Psoas muscle (tissue), 8 donors: ENCODE measurements around the gene ULK4. TPM values are rescaled to one million over a fixed set of nuclear protein-coding genes. Genes with fewer than 3 reads are reported as not detected.

Experiments
- ATAC-seq, 4 donors: fragments of 200-7000 bp; cut with Tn5 transposase; one replicate each; pipeline ENCODE4 v1.9.1; 2020; ENCODE audit warnings: moderate library complexity in 3 of 4, mild to moderate bottlenecking in 2 of 4
- DNase-seq, 2 donors: peaks; one replicate each; pipeline ENCODE4 v3.0.0-alpha.2; 2020
- H3K27ac ChIP-seq: fragments of 200-600 bp; one replicate; pipeline ENCODE4 v1.8.0; 2022
- H3K27me3 ChIP-seq, 3 donors: fragments of 200-600 bp in 1 of 3; one replicate each; pipeline versions ENCODE4 v1.6.1 to v1.8.0; 2013 to 2022; ENCODE audit warnings: low read length in 2 of 3, mild to moderate bottlenecking in 2 of 3, moderate library complexity in 1 of 3; ENCODE audit not compliant: insufficient read depth in 3 of 3
- H3K36me3 ChIP-seq, 2 donors: fragments of 200-600 bp in 1 of 2; one replicate each; pipeline versions ENCODE4 v1.6.1 to v1.8.0; 2013 to 2022; ENCODE audit warnings: low read depth in 1 of 2, mild to moderate bottlenecking in 1 of 2, moderate library complexity in 1 of 2; ENCODE audit not compliant: insufficient read depth in 1 of 2
- H3K4me1 ChIP-seq: fragments of 200-600 bp; one replicate; pipeline ENCODE4 v1.8.0; 2022
- H3K4me3 ChIP-seq: fragments of 200-600 bp; one replicate; pipeline ENCODE4 v1.8.0; 2022; ENCODE audit warnings: mild to moderate bottlenecking
- H3K9me3 ChIP-seq: fragments of 200-600 bp; one replicate; pipeline ENCODE4 v1.8.0; 2022
- WGBS, 3 donors: extraction: QIAGEN DNeasy Blood & Tissue Kit; methylation state at CpG; one replicate each; pipeline versions ENCODE4 v1.1.6 to v1.1.7; 2013; 5-methylcytosine and 5-hydroxymethylcytosine counted together
- intact Hi-C, 2 donors: fragments of 100-400 bp; cut with DNase I; formaldehyde crosslinking; loops; one replicate each; pipeline versions ENCODE4 v1.11.0 to v1.14.2; 2022
- polyA plus RNA-seq, 3 donors: library from polyadenylated mRNA; stranded (reverse); fragments of 200-250 nt; gene quantifications; one replicate each; pipeline ENCODE4 v1.2.3, GENCODE V29; 2013
- total RNA-seq, 4 donors: library from RNA; stranded (reverse); fragmentation: NEBNext Ultra II Directional in 2 of 4; extraction: Animal tissue kit (Norgen Biotek cat#: 25700) in 2 of 4; gene quantifications; one replicate each; pipeline versions ENCODE4 v1.2.1 to v1.2.4, GENCODE V29; 2021 to 2023
- TF ChIP-seq, protein P1 (sequence below): fragments of 200-600 bp; IDR thresholded peaks from one replicate; pipeline ENCODE4 v1.8.0; 2022; ENCODE audit warnings: antibody characterized with exemption
- donor health status: healthy with polysubstance abuse.
- donor health status: DM: no; HTN: no; CAD: no; lungs with moderate emphysema.
- donor health status: Bipolar disorder and iron deficiency.
- donor health status: healthy.
- donor health status: DM: yes; HTN: yes; CAD: no.
- donor health status: DM: no; HTN: no; CAD: no.
- donor health status: DM: no; HTN: no; CAD: no.
- donor health status: DM: yes; HTN: yes; CAD: no.

The ULK4 gene
- total and polyA plus RNA-seq, 7 donors, result 0.61 to 3.2 (median 1.0) TPM

DNA sequence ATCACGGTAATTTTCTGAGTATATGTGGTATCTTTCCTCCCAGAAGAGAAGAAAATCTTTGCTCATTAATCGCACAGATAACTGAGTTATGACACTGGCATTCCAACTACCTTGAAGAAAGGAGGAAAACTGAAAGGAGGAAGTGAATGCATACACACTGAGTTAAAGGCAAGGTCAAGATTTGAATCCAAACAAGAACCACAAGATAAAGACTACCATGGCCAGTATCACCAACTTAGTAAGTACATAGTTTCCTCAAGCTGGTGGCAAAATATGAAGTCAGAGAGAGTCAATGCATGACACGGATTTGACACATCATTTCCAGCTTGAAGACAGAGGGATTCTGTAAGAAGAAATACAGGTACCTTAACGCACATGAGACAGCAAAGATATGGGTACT lies 287.5 kb downstream of the ULK4 start:
- Histone ChIP-seq H3K4me3 (no peak overlapping the region), H3K4me1 (no peaks in the 10 kb centered on the region), H3K9me3 (peaks cover 4% of the 10 kb centered on the region), H3K36me3 (no peaks in the 10 kb centered on the region), H3K27ac (no peak overlapping the region), H3K27me3 (no peaks in the 10 kb centered on the region)
- DNase-seq (no peak), ATAC-seq (no peak)
- WGBS, 3 donors, result 83 to 90% (median 88%) methylated on average over 4 of the region's 4 CpGs
- TF ChIP-seq, protein P1, sequence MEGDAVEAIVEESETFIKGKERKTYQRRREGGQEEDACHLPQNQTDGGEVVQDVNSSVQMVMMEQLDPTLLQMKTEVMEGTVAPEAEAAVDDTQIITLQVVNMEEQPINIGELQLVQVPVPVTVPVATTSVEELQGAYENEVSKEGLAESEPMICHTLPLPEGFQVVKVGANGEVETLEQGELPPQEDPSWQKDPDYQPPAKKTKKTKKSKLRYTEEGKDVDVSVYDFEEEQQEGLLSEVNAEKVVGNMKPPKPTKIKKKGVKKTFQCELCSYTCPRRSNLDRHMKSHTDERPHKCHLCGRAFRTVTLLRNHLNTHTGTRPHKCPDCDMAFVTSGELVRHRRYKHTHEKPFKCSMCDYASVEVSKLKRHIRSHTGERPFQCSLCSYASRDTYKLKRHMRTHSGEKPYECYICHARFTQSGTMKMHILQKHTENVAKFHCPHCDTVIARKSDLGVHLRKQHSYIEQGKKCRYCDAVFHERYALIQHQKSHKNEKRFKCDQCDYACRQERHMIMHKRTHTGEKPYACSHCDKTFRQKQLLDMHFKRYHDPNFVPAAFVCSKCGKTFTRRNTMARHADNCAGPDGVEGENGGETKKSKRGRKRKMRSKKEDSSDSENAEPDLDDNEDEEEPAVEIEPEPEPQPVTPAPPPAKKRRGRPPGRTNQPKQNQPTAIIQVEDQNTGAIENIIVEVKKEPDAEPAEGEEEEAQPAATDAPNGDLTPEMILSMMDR, result no peak
- intact Hi-C loops, result no loop called here

DNA sequence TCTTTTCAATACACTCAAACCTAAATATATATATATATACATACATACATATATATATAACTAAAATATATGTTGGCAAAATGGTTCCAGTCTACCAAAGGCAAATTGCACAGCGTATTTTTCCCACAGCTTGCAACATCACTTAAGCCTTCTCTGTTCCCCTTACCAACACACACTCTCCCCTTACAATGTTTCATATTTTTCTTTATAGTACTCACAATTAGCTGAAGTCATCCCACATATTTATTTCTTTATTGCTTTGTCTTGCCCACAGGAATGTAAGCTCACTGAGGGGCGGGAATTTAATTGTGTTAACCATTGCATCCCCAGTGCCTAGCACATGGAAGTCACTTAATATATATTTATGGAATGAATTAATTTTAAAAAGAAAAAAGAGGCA lies 288.3 kb downstream of the ULK4 start:
- Histone ChIP-seq H3K27me3 (no peaks in the 10 kb centered on the region), H3K4me3 (no peak overlapping the region), H3K27ac (no peak overlapping the region), H3K36me3 (no peaks in the 10 kb centered on the region), H3K4me1 (no peaks in the 10 kb centered on the region), H3K9me3 (peaks cover 4% of the 10 kb centered on the region)
- intact Hi-C loops, result no loop called here
- no peak for DNase-seq
- 76 to 83% (median 82%) methylated on average over 2 of the region's 2 CpGs for WGBS, 3 donors
- TF ChIP-seq, protein P1, result no peak
- ATAC-seq, result no peak

DNA sequence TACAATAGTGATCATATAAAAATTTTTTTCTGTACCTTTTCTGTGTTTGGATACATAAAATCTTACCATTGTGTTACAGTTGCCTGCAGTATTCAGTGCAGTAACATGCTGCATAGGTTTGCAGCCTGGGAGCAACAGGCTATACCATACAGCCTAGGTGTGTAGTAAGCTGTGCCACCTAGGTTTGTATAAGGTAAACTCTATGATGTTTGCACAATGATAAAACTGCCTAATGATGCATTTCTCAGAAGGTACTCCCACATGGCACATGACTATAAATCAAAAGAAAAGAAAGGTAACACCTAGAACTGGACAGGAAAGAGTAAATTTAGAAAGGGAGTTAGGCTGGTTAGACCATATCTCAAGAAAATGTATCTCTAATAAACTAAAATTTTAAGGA lies 293.5 kb downstream of the ULK4 start:
- Histone ChIP-seq H3K36me3 (no peaks in the 10 kb centered on the region), H3K4me1 (no peaks in the 10 kb centered on the region), H3K4me3 (no peak overlapping the region), H3K27me3 (no peaks in the 10 kb centered on the region), H3K9me3 (peaks cover 5% of the 10 kb centered on the region), H3K27ac (no peak overlapping the region)
- TF ChIP-seq, protein P1, result no peak
- ATAC-seq (no peak), DNase-seq (no peak)
- intact Hi-C loops, result no loop called here

DNA sequence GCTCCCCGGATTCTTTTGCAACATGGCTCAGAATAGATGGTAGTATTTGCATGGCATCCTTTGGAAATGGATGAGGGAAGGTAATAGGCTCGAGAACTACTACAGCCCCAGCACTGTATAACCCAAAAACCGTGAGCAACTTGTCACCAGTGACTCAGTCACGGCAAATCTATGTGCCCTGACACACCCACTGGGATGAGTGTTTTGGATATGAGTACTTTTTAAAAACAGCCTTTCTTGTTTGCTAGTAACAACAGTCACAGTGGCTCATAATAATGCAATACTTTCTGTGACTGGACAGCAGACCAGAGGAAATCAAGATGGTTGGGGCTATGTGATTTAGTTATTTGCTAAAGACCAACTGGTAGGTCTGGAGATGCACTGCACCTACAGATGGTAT lies 299.6 kb downstream of the ULK4 start:
- Histone ChIP-seq H3K36me3 (no peaks in the 10 kb centered on the region), H3K27me3 (no peaks in the 10 kb centered on the region), H3K4me1 (no peaks in the 10 kb centered on the region), H3K9me3 (peaks cover 4% of the 10 kb centered on the region), H3K4me3 (no peak overlapping the region), H3K27ac (no peak overlapping the region)
- 76 to 80% (median 78%) methylated on average over 4 of the region's 4 CpGs for whole genome bisulfite sequencing, 3 donors
- ATAC-seq (no peak), DNase-seq (no peak)
- TF ChIP-seq, protein P1, result no peak
- intact Hi-C loops, result no loop called here

DNA sequence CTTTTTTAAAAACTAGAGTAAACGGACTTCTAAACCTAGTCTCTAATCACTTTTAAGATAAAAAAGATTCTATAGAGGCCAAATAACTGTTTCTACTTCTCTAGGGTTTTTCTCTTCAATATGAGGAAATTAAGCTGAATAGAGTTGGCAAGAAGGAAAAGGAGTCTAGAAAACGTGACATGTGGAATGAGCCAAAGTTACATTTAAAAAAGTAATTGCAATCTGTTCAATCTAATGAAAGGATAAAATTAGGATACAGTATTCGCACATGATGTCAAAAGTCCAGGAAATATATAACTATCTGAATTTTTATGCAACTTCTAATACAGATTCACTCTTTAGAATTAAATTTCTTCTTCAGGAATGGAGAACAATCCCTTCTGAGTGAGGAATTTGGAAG lies 300.1 kb downstream of the ULK4 start:
- Histone ChIP-seq H3K4me1 (no peaks in the 10 kb centered on the region), H3K27me3 (no peaks in the 10 kb centered on the region), H3K4me3 (no peak overlapping the region), H3K27ac (no peak overlapping the region), H3K9me3 (peaks cover 4% of the 10 kb centered on the region), H3K36me3 (no peaks in the 10 kb centered on the region)
- 74 to 84% (median 77%) methylated on average over 3 of the region's 3 CpGs for WGBS, 3 donors
- intact Hi-C loops, result no loop called here
- ATAC-seq (no peak), DNase-seq (no peak)
- TF ChIP-seq, protein P1, result no peak
